Activated naive CD8-positive, alpha-beta T cell (primary cell): Measurements from ENCODE around the gene AHRR.
"Not testable (repeated sequence)": the region's sequence is repeated elsewhere in the genome, so short reads cannot be mapped to it uniquely, and the experiment has no call there.

ENCODE experiments used
- H3K27ac Mint-ChIP-seq: one replicate; pipeline ENCODE4 v1.8.0; 2021; ENCODE audit warnings: mixed read lengths
- H3K27me3 Mint-ChIP-seq: one replicate; pipeline ENCODE4 v1.8.0; 2021; ENCODE audit warnings: mixed read lengths
- H3K36me3 Mint-ChIP-seq: one replicate; pipeline ENCODE4 v1.8.0; 2021; ENCODE audit warnings: mixed read lengths
- H3K4me1 Mint-ChIP-seq: one replicate; pipeline ENCODE4 v1.8.0; 2021; ENCODE audit warnings: low read depth, mixed read lengths
- H3K4me3 Mint-ChIP-seq: one replicate; pipeline ENCODE4 v1.8.0; 2021; ENCODE audit warnings: mild to moderate bottlenecking, mixed read lengths
- H3K9me3 Mint-ChIP-seq: one replicate; pipeline ENCODE4 v1.8.0; 2021; ENCODE audit warnings: low read depth, mixed read lengths

AHRR gene

DNA sequence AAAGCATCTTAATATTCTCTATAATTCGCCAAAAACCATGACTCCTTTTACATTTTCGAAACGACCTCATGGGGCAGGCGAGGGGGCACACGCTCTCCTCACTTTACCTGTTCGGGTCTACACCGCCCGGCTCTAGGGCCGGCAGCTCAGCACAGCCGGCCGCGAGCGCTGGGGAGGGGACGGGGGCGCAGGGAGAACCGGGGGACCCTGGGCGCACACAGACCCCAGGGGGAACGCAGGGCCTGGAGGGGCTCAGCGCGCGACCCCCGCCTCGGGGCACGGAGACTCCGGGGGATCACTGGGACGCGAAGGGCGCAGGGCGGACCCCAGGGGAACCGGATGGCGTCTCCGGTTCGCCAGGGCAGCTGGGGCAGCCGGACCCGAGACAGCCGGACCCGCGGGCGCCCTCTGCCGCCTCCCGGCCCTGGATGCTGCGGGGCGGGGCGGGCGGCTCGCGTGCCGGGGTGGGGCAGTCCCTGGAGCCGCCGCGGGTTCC is at the start of gene AHRR:
Gene AHRR (plus strand): TSS at position 485 of the 496 bp plus-strand sequence. CDS start 22,189 bp downstream, outside the sequence.
- Mint-ChIP-seq H3K4me3 (peak within 1 kb of the TSS; percentile 82), H3K27ac (peak within 1 kb of the TSS; percentile 77), H3K36me3 (no peaks in the 10 kb centered on the region), H3K27me3 (peaks cover 6% of the 10 kb centered on the region), H3K4me1 (peaks cover 18% of the 10 kb centered on the region), H3K9me3 (no peaks in the 10 kb centered on the region)

GRCh38 chr5:271828-272167 is 49.7 kb upstream of the AHRR start:
- H3K9me3 Mint-ChIP-seq, H3K27me3 Mint-ChIP-seq: not testable (repeated sequence)
- peak overlapping the region; percentile 87 for H3K4me3 Mint-ChIP-seq
- peaks cover 11% of the 10 kb centered on the region for H3K36me3 Mint-ChIP-seq
- H3K27ac Mint-ChIP-seq = peak overlapping the region; percentile 16
- peaks cover 42% of the 10 kb centered on the region for H3K4me1 Mint-ChIP-seq

GRCh38 chr5:273091-273490 is 48.4 kb upstream of the AHRR start:
- peak overlapping the region; percentile 87 for H3K4me3 Mint-ChIP-seq
- peaks cover 11% of the 10 kb centered on the region for H3K36me3 Mint-ChIP-seq
- peak overlapping the region; percentile 68 for H3K27ac Mint-ChIP-seq
- not testable (repeated sequence) for H3K9me3 Mint-ChIP-seq, H3K27me3 Mint-ChIP-seq
- H3K4me1 Mint-ChIP-seq = peaks cover 46% of the 10 kb centered on the region

DNA sequence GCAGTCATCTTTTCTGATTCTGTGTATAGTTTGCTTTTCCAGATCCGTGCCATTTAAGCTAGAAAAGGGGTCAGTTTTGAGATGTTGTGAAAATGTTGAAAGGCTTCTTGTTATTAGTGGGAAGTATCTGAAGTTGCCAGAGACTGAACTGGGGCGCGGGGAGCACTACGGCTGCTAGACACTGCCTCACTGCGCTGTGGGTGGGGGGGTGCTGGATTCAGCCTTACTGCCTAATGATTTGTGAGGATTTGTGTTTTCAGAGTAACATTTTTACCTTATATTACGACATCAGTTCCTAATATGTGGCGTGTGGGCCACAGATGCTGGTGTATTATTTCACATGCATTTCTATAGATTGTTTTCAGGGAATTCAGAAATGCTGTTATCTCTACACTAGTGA is 48.0 kb upstream of the AHRR start:
- H3K27me3 Mint-ChIP-seq, H3K9me3 Mint-ChIP-seq: not testable (repeated sequence)
- H3K36me3 Mint-ChIP-seq = peaks cover 11% of the 10 kb centered on the region
- peaks cover 47% of the 10 kb centered on the region for H3K4me1 Mint-ChIP-seq
- H3K4me3 Mint-ChIP-seq = peak overlapping the region; percentile 87
- H3K27ac Mint-ChIP-seq = peak overlapping the region; percentile 42

- H3K36me3 Mint-ChIP-seq = peaks cover 12% of the 10 kb centered on the region
- peak overlapping the region; percentile 87 for H3K4me3 Mint-ChIP-seq
- not testable (repeated sequence) for H3K27ac Mint-ChIP-seq, H3K9me3 Mint-ChIP-seq, H3K27me3 Mint-ChIP-seq
- peaks cover 52% of the 10 kb centered on the region for H3K4me1 Mint-ChIP-seq
Measured at GRCh38 chr5:274346-274745, 47.2 kb upstream of the AHRR start.

DNA sequence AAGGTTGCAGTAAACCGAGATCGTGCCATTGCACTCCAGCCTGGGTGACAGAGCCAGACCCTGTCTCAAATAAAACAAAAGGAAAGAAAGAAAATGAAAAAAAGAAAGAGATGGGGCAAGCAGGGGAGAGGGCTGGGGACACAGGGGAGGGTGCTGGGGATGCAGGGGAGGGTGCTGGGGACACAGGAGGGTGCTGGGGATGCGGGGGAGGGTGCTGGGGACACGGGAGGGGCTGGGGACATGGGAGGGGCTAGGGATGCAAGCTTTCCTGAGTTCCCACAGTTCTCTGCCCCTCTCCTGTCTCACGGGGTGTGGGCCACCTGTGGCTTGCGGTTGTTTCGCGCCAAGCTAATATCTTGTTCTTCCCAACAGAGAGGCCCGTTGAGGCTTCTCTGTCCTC is 42.9 kb upstream of the AHRR start:
- Mint-ChIP-seq H3K36me3 (peaks cover 7% of the 10 kb centered on the region), H3K4me3 (no peak overlapping the region), H3K4me1 (peaks cover 67% of the 10 kb centered on the region), H3K9me3 (no peaks in the 10 kb centered on the region), H3K27ac (no peak overlapping the region), H3K27me3 (no peaks in the 10 kb centered on the region)

DNA sequence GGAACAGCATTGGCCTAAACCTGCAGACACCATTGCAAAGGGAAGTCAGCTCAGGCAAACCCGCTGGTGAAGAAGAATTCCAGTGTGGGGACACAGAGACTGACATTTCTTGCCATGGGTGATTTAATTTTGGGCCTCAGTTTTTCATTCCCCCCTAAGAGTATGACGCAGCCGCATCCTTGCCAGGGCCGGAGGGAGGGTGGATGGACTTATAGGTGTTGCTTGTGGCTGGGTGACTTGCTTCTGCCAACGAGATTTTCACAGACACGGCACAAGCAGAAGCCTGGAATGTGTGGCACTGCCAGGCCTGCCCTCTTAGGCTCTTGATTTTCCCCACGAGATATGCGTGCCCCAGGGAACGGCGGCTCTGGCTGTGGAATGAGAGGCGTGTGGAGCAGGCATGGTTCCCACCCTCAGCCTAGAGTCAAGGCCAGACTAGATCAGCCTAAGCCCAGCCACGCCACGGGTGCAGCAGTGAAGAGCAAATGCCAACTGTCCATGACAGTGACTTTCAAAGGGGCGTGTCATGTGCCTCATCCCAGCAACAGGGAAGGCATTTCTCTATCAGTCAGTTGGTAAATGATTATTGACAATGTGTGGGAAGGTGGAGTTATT is 42.4 kb upstream of the AHRR start:
- not testable (repeated sequence) for H3K27ac Mint-ChIP-seq, H3K27me3 Mint-ChIP-seq, H3K4me3 Mint-ChIP-seq, H3K9me3 Mint-ChIP-seq
- Mint-ChIP-seq H3K4me1 (peaks cover 67% of the 10 kb centered on the region), H3K36me3 (peaks cover 12% of the 10 kb centered on the region)

GRCh38 chr5:285991-286557 is 35.4 kb upstream of the AHRR start:
- Mint-ChIP-seq H3K27ac (no peak overlapping the region), H3K36me3 (peaks cover 9% of the 10 kb centered on the region)

DNA sequence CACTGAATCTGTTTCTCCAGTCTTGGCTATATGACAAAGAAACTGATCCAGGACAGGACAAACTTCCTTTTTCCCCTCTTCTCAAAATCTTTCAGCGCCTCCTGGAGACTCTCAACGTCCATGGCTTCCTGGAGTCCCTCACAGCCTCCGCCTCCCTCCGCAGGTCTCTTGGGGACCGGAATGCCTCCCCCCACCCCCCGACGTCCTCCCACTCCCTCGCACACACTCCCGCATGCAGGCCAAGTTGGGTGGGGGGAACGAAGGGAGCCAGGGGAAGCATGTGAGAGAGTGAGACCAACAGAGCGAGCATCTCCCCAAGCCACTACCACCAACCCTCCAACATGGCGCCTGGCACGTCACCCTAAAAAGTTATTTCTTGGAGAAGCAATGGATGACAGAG is 31.3 kb upstream of the AHRR start:
- not testable (repeated sequence) for H3K9me3 Mint-ChIP-seq, H3K27ac Mint-ChIP-seq, H3K4me3 Mint-ChIP-seq, H3K27me3 Mint-ChIP-seq, H3K36me3 Mint-ChIP-seq
- peaks cover 20% of the 10 kb centered on the region for H3K4me1 Mint-ChIP-seq

More at GRCh38 chr5:285991-286557, 35.4 kb upstream of the AHRR start:
- Mint-ChIP-seq H3K4me3 (no peak overlapping the region), H3K9me3 (no peaks in the 10 kb centered on the region), H3K4me1 (peaks cover 45% of the 10 kb centered on the region), H3K27me3 (no peaks in the 10 kb centered on the region)

GRCh38 chr5:291345-291744 is 30.2 kb upstream of the AHRR start:
- Mint-ChIP-seq H3K4me1 (peaks cover 20% of the 10 kb centered on the region), H3K27ac (peak overlapping the region; percentile 73)
- not testable (repeated sequence) for H3K9me3 Mint-ChIP-seq, H3K4me3 Mint-ChIP-seq, H3K36me3 Mint-ChIP-seq, H3K27me3 Mint-ChIP-seq

DNA sequence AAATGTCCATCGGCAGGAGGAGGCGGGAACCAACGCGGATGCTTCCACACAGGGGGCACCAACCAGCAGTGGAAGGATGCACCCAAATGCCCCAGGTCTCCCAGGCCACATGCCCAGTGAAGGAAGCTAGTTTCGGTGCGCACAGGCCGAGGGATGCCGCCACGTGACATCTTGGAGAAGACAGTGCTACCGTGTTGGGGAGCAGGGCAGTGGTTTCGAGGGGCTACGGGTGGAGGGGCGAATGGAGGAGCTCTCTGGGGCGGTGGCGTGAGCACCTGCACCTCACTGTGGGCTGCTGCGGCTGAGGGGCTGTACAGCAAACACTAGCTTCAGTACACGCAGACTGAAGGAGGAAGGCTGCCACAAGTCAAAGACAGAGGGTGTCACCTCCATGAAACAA is 26.7 kb upstream of the AHRR start:
- not testable (repeated sequence) for H3K36me3 Mint-ChIP-seq, H3K27me3 Mint-ChIP-seq, H3K9me3 Mint-ChIP-seq, H3K4me3 Mint-ChIP-seq, H3K27ac Mint-ChIP-seq
- peaks cover 33% of the 10 kb centered on the region for H3K4me1 Mint-ChIP-seq

GRCh38 chr5:296207-296606 is 25.3 kb upstream of the AHRR start:
- not testable (repeated sequence) for H3K9me3 Mint-ChIP-seq, H3K27me3 Mint-ChIP-seq, H3K36me3 Mint-ChIP-seq
- Mint-ChIP-seq H3K27ac (peak overlapping the region; percentile 47), H3K4me3 (peak overlapping the region; percentile 60), H3K4me1 (peaks cover 36% of the 10 kb centered on the region)

DNA sequence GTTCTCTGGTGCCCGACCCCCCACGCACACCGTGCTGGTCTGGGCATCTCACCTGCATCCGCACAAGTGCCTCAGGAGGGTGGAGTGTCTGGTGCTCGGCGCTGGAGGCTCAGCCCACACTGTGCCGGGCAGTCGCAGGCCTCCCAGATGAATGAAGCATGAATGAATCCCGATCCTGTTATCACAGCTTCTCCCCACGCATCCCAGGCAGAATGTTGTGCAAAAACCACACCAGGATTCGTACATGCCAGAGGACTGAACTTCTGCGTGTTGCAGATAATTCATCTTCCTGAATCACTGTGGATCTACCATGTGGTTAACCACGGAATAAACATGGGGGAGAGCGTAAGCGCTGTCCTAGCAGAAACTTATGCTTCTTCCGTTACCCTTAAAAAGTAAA is 24.6 kb upstream of the AHRR start:
- not testable (repeated sequence) for H3K27me3 Mint-ChIP-seq, H3K36me3 Mint-ChIP-seq, H3K27ac Mint-ChIP-seq, H3K9me3 Mint-ChIP-seq
- Mint-ChIP-seq H3K4me1 (peaks cover 38% of the 10 kb centered on the region), H3K4me3 (peak overlapping the region; percentile 60)

GRCh38 chr5:297448-297847 is 24.1 kb upstream of the AHRR start:
- not testable (repeated sequence) for H3K9me3 Mint-ChIP-seq, H3K27me3 Mint-ChIP-seq, H3K4me3 Mint-ChIP-seq, H3K36me3 Mint-ChIP-seq
- Mint-ChIP-seq H3K4me1 (peaks cover 43% of the 10 kb centered on the region), H3K27ac (peak overlapping the region; percentile 61)

DNA sequence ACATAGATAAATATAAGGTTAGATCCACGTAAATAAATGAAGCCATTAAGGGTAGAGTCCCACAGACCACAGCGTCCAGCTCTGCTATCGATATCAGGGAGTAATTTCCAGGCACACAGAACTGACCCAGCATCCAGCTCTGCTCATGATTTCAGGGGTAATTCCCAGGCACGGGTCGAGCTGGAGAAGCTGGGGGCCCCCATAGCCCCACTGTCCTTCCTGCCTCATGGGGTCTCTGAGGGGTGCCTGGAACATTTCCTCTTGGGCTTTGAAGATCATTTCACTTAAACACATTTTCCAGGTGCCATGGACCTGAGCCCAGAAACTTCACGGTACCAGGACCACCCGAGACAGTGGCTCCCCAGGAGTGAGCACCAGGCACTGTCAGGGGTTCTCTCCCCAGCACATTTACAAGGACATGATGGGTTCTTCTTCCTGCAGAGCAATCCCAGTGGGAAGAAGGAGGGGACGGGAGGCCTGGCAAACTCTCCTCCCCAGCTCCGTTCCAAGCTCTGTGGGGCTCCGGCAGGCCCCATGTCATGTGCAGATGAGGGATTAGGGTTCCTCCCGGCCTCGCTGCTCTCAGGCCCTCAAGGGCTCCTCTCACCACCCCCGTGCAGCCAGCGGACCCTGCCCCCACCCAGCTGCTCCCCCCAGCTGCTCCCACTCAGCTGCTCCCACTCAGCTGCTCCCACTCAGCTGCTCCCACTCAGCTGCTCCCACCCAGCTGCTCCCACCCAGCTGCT is 23.4 kb upstream of the AHRR start:
- H3K27ac Mint-ChIP-seq = peak overlapping the region; percentile 61
- not testable (repeated sequence) for H3K9me3 Mint-ChIP-seq

DNA sequence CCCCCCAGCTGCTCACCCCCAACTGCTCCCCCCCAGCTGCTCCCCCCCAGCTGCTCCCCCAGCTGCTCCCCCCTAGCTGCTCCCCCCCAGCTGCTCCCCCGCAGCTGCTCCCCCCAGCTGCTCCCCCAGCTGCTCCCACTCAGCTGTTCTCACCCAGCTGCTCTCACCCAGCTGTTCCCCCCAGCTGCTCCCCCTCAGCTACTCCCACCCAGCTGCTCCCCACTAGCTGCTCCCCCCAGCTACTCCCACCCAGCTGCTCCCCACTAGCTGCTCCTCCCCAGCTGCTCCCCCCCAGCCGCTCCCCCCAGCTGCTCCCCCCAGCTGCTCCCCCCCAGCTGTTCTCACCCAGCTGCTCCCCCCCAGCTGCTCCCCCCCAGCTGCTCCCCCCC is 22.8 kb upstream of the AHRR start:
- Mint-ChIP-seq H3K4me1 (peaks cover 53% of the 10 kb centered on the region), H3K4me3 (no peak overlapping the region), H3K27me3 (no peaks in the 10 kb centered on the region), H3K27ac (no peak overlapping the region), H3K9me3 (no peaks in the 10 kb centered on the region), H3K36me3 (no peaks in the 10 kb centered on the region)

More for the DNA sequence above, 23.4 kb upstream of the AHRR start:
- not testable (repeated sequence) for H3K36me3 Mint-ChIP-seq, H3K27me3 Mint-ChIP-seq, H3K4me3 Mint-ChIP-seq
- H3K4me1 Mint-ChIP-seq = peaks cover 48% of the 10 kb centered on the region
